ENCODE results near the gene PBX2.

PBX2 gene

DNA sequence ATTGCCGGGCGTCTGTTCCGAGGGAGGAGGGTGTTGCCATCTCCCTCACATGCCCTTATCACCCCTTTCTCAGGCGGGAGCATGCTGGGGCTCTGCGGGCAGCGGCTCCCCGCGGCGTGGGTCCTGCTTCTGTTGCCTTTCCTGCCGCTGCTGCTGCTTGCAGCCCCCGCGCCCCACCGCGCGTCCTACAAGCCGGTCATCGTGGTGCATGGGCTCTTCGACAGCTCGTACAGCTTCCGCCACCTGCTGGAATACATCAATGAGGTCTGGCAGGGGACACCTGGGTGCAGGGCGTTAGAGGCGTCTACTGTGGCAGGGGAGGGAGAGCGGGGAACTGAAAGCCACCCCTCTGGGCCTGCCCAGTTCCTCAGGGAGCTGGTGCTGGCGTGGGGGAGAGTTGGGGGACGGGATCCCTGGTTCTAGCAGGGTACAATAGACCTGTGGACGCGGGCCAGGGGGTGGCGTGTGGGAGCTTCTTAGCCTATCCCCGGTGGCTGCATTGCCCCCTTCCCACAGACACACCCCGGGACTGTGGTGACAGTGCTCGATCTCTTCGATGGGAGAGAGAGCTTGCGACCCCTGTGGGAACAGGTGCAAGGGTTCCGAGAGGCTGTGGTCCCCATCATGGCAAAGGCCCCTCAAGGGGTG, 35.4 kb downstream of the PBX2 start:
- no peaks in the 10 kb centered on the region for H3K36me3 ChIP-seq (replicated peaks; ENCODE audit: insufficient read depth, low read length)
- no peak overlapping the region for H3K27ac ChIP-seq (ENCODE audit: low read length)
- H3K27me3 ChIP-seq (replicated peaks; ENCODE audit: insufficient read depth, low read length): peaks cover 43% of the 10 kb centered on the region
- H3K9me2 ChIP-seq (replicated peaks; ENCODE audit: insufficient read depth, low read length): no peaks in the 10 kb centered on the region
- peak overlapping the region; percentile 99 for H3K4me2 ChIP-seq (ENCODE audit: low read depth, low read length)
- H3K79me2 ChIP-seq (ENCODE audit: low read length): no peaks in the 10 kb centered on the region
- peak; percentile 74 for DNase-seq
- 0 out of 2 replicates have a peak, but pooled peaks cover 4% of the 10 kb centered on the region for H3K4me1 ChIP-seq (ENCODE audit: low read length)
- H3K9me3 ChIP-seq (replicated peaks; ENCODE audit: insufficient read depth, low read length): no peaks in the 10 kb centered on the region
- TF ChIP-seq EZH2 (optimal IDR thresholded peaks at IDR 0.05; ENCODE audit: low read depth, low read length): no peak
- TF ChIP-seq, protein P1, sequence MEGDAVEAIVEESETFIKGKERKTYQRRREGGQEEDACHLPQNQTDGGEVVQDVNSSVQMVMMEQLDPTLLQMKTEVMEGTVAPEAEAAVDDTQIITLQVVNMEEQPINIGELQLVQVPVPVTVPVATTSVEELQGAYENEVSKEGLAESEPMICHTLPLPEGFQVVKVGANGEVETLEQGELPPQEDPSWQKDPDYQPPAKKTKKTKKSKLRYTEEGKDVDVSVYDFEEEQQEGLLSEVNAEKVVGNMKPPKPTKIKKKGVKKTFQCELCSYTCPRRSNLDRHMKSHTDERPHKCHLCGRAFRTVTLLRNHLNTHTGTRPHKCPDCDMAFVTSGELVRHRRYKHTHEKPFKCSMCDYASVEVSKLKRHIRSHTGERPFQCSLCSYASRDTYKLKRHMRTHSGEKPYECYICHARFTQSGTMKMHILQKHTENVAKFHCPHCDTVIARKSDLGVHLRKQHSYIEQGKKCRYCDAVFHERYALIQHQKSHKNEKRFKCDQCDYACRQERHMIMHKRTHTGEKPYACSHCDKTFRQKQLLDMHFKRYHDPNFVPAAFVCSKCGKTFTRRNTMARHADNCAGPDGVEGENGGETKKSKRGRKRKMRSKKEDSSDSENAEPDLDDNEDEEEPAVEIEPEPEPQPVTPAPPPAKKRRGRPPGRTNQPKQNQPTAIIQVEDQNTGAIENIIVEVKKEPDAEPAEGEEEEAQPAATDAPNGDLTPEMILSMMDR (IDR thresholded peaks at IDR 0.05; ENCODE audit: low read length): peak; percentile 67
- TF ChIP-seq EZH2phosphoT487 (IDR thresholded peaks at IDR 0.05; ENCODE audit: low read length): no peak
- H2AFZ ChIP-seq (ENCODE audit: low read length): peak overlapping the region; percentile 98
- no peaks in the 10 kb centered on the region for H4K20me1 ChIP-seq (ENCODE audit: insufficient read depth, low read length)
- peak overlapping the region; percentile 44; the same call in 1 of the 2 replicates for H3K9ac ChIP-seq (ENCODE audit: low read length)
- H3K4me3 ChIP-seq (ENCODE audit: low read length): peak overlapping the region; percentile 79
- no peaks in the 10 kb centered on the region for H3F3A ChIP-seq (ENCODE audit: insufficient read depth, low read length)

- Histone ChIP-seq H3K27ac (ENCODE audit: low read length) (no peak within 1 kb of the TSS), H3K79me2 (ENCODE audit: low read length) (no peaks in the 10 kb centered on the region), H3K9me2 (replicated peaks; ENCODE audit: insufficient read depth, low read length) (no peaks in the 10 kb centered on the region), H3K9ac (ENCODE audit: low read length) (peak within 1 kb of the TSS; percentile 44; the same call in 1 of the 2 replicates), H4K20me1 (ENCODE audit: insufficient read depth, low read length) (no peaks in the 10 kb centered on the region), H3K36me3 (replicated peaks; ENCODE audit: insufficient read depth, low read length) (no peaks in the 10 kb centered on the region), H3K9me3 (replicated peaks; ENCODE audit: insufficient read depth, low read length) (no peaks in the 10 kb centered on the region), H3F3A (ENCODE audit: insufficient read depth, low read length) (no peaks in the 10 kb centered on the region), H3K27me3 (replicated peaks; ENCODE audit: insufficient read depth, low read length) (peaks cover 51% of the 10 kb centered on the region), H2AFZ (ENCODE audit: low read length) (peak within 1 kb of the TSS; percentile 98), H3K4me1 (ENCODE audit: low read length) (0 out of 2 replicates have a peak, but pooled peaks cover 4% of the 10 kb centered on the region), H3K4me2 (ENCODE audit: low read depth, low read length) (peak within 1 kb of the TSS; percentile 99), H3K4me3 (ENCODE audit: low read length) (peak within 1 kb of the TSS; percentile 79)
- peak; percentile 11 for DNase-seq
- TF ChIP-seq, protein P1 (IDR thresholded peaks at IDR 0.05; ENCODE audit: low read length): no peak
- TF ChIP-seq EZH2 (optimal IDR thresholded peaks at IDR 0.05; ENCODE audit: low read depth, low read length): no peak
- TF ChIP-seq EZH2phosphoT487 (IDR thresholded peaks at IDR 0.05; ENCODE audit: low read length): no peak
Measured at GRCh38 chr6:32153564-32154513, 36.2 kb downstream of the PBX2 start, which contains the start of gene PPT2. PPT2 (plus strand) TSS chr6:32154141; CDS start chr6:32154595, 454 bp downstream.

DNA sequence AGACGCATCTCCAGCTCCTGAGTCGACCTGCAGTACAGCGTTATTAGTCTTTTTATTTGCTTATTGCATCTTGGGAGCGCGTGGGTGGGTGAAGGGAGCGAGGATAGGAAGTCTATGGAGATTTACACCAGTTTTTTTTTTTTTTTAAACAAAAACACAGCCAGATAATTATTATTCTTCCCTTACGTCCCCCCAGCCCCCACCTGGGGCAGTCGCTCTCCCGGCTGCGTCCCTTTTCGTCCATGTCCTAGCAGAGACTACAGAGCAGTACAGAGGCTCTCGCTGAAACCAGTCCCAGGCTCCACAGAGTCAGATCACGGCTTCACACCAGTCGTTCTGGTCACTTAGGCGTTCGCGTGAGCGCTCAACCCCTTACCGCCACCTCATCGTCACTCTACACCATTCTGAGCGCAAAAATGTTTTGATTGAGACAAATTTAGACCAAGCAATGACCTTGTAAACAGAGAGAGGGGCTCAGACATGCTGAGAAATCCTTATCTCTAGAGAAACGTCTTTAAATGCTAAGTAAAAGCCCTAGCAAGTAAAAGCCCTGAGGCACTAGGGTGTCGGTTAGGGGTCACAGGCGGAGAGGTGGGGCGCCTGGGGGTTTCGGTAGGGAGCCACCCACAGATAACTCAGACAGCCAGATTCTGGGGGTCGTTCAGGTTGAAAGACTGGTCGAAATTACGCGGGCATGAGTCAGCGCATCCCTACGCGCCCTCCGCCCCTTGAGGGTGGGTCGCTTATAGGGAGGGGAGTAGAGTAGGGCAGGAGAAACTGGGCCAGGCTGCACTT, 37.0 kb downstream of the PBX2 start:
- no peak overlapping the region for H2AFZ ChIP-seq (ENCODE audit: low read length)

More for the DNA sequence above, 37.0 kb downstream of the PBX2 start:
- Histone ChIP-seq H4K20me1 (ENCODE audit: insufficient read depth, low read length) (no peaks in the 10 kb centered on the region), H3K4me2 (ENCODE audit: low read depth, low read length) (no peak overlapping the region), H3K9me3 (replicated peaks; ENCODE audit: insufficient read depth, low read length) (no peaks in the 10 kb centered on the region), H3K9me2 (replicated peaks; ENCODE audit: insufficient read depth, low read length) (no peaks in the 10 kb centered on the region), H3K4me3 (ENCODE audit: low read length) (no peak overlapping the region), H3K27me3 (replicated peaks; ENCODE audit: insufficient read depth, low read length) (peaks cover 60% of the 10 kb centered on the region), H3K9ac (ENCODE audit: low read length) (no peak overlapping the region), H3K79me2 (ENCODE audit: low read length) (no peaks in the 10 kb centered on the region), H3K36me3 (replicated peaks; ENCODE audit: insufficient read depth, low read length) (no peaks in the 10 kb centered on the region), H3K4me1 (ENCODE audit: low read length) (0 out of 2 replicates have a peak, but pooled peaks cover 4% of the 10 kb centered on the region), H3F3A (ENCODE audit: insufficient read depth, low read length) (no peaks in the 10 kb centered on the region), H3K27ac (ENCODE audit: low read length) (no peak overlapping the region)
- TF ChIP-seq, protein P1 (IDR thresholded peaks at IDR 0.05; ENCODE audit: low read length): no peak
- no peak for TF ChIP-seq EZH2 (optimal IDR thresholded peaks at IDR 0.05; ENCODE audit: low read depth, low read length)
- no peak for TF ChIP-seq EZH2phosphoT487 (IDR thresholded peaks at IDR 0.05; ENCODE audit: low read length)
- no peak for DNase-seq

All from MM.1S (cell line).